HG02571 (cell line): Measurements from ENCODE around the gene CUL4A.
A peak's percentile ranks its signal among the peaks of the same experiment; 100 is the strongest.

ENCODE experiments used
- ATAC-seq: cut with Tn5 transposase; IDR thresholded peaks from one replicate; pipeline ENCODE4 v1.9.1; 2021; ENCODE audit warnings: mild to moderate bottlenecking, moderate library complexity; ENCODE audit not compliant: unreplicated experiment

The CUL4A gene

DNA sequence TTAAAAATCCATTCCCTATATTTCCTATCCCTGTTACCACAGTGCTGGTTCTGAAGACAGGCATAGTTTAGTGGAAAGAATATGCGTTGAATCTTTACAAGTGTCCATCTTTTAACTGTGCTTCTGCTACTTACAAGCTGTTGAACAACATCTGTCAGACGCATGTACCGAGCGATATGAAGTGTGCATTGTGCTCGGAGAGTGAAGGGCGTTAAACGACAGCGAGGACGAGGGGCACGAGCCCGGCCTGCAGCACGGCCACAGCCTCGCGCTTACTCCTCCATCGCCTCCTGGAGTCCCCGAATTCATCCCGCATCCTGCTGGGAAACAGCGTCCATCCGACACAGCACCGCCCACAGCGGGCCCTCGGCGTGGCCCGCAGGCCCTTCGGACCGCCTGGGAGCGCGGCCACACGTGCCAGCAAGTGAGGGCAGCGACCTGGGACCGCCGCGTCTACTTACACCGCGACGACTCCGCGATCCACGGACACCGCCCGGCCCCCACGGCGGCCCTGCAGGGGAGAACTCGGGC is 1.5 kb upstream of the CUL4A start:
- no peak for ATAC-seq

DNA sequence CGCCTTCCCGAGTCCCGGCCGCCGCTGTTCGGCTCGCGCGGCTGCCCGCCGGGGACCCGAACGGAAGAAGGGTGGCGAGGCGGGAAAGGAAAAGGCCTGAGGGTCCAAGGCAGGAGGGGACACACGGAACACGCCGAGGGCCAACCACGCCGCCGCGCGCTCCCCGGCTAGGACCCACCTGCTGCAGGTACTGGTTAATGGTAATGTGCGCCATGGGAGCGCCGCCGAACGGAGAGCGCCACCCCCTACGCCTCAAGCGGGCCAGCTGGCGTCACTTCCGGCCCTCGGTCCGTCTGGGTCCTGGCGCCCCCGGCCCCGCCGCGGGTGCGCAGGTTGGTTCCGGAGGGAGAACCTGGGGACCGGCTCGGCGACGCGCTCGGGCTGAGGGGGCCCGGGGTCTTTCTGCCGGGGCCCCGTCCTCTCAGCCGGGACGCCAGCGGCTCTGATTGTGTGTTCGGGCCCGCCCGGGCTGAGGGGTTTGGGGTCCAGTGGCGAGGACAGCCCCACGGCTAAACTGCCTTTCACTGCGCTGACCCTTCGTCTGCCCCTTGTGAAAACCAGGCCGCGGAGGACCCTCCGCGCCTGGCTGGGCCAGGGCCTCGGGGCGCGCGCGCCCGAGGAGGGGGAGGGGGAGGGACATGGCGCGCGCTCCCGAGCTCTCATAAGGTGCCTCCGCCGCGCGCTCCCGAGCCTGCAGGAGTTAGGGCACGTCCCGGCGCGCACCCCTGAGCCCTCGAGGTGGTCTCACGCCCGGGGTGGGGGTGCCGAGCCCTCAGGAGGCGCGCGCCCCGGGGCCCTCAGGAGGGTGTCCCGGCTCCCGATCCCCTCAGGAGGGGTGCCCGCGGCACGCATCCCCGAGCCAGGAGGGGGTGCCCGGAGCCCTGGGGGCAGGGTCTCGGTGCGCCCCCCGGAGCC is 735 bp upstream of the CUL4A start, which contains the start of gene PCID2:
Gene PCID2 (minus strand): TSS at position 249 of the 915 bp plus-strand sequence. CDS start 35 bp downstream, at position 214.
- ATAC-seq, result peak; percentile 70

DNA sequence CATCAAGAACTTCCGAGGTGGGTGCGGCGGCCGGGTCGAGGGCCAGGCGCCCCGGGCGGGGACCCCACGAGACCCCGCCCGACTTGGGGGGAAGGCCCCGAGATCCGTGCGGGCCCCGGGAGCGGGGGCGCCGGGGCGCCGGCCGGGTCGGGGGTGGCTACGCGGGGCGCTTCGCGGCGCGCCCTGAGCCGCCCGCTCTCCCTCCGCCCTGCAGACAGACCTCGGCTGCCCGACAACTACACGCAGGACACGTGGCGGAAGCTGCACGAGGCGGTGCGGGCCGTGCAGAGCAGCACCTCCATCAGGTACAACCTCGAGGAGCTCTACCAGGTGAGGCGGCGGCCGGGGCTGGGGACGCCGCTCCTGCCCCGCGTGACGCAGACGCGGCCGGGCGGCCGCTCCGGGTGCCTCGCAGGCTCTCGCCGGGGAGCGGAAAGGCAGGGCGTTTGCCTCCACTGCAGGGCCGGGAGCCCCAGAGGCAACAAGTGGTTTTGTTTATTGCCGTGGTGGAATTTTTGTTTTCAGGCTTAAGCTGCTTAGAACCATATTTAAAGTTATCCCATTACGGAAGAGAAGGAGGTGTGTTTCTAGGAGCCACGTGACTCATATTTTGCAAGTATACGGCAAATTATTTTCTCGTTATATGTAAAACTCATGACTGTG is 477 bp downstream of the CUL4A start:
- ATAC-seq, result peak; percentile 37

DNA sequence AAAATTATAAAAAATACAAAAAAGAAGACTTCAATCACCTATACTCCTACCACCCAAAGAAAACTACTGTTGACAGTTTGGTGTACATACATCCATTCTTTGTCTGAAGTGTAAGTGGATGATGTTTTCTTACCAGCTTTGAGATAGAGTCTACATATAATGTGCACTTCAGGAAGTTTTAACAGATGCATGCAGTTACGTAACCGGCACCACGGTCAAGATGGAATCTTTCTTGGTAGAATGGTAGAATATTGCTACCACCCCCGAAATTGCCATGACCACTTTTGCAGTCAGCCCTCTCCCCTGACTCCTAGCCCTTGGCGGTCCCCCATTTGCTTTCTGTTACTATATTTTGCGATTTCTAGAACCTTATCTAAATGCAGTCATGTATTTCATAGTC is 1.4 kb downstream of the CUL4A start:
- no peak for ATAC-seq

DNA sequence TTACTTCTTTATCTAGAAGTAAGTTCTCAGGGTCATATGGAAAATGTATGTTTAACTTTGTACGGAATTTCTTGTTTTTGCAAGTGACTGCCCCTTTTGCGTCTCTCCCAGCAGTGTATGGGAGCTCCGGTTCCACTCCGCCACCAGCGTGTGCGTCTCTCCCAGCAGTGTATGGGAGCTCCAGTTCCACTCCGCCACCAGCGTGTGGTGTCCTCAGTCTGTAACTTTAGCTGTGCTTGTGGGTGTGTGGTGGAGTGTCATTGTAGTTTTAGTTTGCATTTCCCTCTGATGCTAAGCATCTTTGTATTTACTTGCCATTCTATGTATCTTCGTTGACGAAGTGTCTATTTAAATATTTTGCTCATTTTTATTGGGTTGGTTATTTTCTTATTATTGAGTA is 2.4 kb downstream of the CUL4A start:
- ATAC-seq, result no peak

DNA sequence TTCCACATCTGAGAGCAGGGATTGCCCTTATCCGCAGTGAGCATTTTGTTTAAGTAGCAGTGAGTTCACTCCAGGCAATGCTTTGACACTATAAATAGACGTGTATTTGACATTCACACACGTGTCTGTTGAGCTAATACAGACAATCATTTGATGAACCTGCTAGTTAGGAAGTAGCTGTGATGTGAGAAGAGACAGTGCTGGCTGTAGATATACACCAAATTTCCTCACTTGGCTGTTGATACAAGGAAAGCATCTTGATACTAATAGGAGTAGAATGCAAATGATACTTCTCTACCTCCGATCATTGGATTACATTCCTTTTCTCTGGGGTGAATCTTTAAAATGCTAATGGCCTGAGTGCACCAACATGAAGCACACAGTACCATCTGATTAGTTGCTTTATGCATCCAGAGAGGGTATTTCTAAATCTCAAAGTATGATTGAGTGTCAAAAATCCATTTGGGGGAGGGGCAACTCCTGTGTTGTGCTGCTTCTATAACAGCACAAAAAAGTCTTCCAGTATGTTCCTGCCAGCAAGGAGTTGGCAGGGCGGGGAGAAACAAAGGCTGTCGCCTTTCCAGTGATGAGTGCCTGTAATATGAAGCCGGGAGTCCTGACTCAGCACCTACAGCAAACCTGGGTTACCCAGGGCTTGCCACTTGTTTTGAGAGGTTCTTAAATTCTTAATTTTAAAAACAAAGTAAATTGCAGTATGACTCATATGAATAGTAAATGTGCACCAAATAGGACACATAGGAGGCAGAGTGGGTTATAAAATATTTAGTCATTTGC is 7.0 kb downstream of the CUL4A start:
- no peak for ATAC-seq

DNA sequence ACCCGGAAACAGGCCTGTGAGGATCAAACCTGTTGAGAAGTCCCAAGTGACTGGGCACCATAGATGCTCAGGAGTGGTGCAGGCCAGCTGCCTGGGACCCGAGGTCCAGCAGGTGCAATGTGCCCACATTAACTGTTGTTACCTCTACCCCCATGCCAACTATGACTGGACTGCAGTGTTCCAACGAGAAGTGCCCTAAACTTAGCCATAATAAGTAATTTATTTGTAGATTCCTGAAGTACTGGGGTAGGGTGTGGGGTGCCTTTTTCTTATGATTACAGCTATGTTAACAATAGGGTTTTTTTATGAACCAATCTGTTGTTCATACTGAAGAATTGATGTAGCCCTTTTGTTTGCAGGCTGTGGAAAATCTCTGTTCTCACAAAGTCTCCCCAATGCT is 9.2 kb downstream of the CUL4A start:
- no peak for ATAC-seq

DNA sequence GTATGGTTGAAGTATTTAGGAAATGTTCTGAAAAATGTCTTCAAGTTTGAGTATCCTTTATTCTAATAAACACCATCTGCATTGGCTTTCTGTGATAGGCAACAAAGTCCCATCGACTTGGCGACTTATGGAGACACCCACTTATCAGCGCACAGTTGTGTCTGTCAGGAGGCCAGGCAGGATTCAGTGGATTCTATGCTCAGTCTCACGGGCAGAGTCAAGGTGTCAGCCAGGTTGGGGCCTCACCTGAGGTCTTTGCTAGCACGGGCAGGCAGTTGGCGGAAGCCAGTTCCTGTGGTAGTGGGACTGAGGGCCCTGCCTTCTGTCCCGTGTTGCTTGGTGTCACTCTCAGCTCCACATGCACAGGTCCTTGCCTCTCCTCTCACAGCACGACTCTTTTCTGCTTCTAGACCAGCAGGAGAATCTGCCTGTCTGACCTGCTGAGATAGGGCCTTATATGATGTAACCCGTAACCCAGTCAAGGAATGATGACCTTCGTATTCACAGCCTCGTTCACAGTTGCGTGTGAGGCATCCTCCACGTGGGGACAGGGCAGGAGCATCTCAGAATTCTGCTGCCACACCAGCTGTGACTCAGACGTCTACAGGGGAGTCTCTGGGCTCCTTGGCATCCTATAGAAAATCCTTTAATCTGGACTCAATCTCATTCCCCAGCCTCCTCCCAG is 10.0 kb downstream of the CUL4A start:
- ATAC-seq, result no peak

DNA sequence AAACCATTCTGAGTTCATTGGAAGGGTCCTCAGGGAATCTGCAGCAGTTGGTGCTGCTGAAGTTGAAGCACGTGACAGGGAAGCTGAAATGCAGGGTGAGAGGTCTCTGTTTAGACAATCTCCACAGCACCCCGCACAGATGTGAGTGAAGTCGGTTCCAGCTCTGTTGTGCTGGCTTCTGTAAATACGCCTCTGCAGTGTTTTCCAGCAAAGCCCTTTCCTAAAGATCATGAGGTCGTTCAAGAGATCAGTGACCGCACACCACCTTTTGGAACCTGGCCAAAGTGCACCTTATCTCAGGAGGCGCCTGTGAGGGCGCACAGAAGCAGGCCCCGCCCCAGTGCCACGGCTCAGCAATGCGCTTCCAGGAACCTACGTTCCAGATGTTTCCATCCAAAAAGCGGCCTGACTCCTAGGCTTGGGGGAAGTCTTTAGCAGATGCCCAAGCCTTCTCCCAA is 10.8 kb downstream of the CUL4A start:
- ATAC-seq, result no peak

DNA sequence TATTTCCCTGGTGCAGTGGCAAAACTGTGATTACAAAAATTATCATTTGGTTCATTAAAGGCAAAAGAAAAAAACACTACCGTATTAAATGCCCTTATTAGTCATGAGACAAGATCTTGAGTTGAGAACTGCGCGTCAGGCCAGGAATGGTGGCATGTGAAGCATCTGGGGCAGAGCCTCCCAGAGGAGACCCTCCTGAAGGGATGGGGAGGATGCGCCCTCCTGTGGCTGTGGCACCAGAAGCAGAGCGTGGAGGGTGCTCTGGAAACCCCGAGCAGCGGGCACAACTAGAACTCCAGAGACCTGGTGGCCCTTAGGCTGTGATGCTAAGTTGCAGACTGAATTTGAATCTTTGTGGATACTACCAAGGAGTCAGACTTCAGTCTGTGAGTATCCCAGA is 11.5 kb downstream of the CUL4A start:
- ATAC-seq, result no peak

DNA sequence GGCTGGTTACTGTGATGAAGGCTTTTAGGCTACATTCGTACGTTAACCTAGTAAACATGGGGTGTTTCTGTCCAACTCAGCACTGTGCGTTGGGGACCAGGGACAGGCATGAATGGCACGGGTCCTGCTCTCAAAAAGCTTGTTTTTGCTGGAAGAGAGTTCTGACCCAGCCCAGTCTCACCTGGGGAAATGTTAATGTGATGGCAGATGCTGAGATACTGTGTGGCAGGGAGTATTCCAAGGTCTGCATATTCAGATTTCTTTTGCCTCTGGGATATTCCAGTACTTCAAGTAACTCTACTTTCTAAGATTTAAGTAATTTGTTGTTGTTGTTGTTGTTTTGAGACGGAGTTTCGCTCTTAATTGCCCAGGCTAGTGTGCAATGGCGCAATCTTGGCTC is 13.7 kb downstream of the CUL4A start:
- no peak for ATAC-seq

DNA sequence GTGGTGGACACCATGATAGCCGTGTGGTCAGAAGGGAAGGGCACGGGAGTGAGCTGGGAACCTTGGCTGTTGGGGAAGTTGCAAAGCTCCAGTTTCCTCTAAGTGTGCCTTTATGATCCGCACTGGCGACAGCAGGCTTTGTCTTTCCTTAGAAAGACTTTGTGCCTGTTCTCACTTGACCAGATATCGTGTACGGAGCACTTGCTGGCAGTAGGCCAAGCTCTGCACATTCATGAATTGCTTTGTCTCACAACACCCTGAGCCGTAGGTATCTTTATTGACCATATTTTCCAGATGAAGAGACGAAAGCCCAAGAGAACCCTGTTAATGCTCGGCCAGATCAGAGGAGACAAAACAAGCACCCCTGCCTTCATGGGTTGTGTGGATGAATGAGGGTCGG is 15.1 kb downstream of the CUL4A start:
- ATAC-seq, result no peak

DNA sequence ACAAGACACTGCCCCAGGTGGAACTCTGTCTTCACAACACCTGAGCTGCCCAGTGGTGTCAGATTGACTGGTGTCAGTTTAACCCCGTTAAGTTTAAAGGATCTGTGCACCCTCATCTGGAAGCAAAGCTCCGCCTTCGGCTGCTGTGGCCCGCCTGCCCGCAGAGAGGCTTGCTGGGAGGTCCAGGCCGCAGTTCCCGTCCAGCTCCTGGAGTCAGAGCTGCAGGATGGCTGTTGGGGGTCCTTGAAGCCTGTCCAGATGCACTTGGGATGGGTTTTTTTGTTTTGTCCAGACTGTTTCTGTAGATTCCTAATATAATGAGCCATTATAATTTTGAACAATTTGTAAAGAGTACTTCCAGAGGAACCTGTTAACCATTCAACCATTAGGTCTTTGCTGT is 16.1 kb downstream of the CUL4A start:
- ATAC-seq, result no peak

DNA sequence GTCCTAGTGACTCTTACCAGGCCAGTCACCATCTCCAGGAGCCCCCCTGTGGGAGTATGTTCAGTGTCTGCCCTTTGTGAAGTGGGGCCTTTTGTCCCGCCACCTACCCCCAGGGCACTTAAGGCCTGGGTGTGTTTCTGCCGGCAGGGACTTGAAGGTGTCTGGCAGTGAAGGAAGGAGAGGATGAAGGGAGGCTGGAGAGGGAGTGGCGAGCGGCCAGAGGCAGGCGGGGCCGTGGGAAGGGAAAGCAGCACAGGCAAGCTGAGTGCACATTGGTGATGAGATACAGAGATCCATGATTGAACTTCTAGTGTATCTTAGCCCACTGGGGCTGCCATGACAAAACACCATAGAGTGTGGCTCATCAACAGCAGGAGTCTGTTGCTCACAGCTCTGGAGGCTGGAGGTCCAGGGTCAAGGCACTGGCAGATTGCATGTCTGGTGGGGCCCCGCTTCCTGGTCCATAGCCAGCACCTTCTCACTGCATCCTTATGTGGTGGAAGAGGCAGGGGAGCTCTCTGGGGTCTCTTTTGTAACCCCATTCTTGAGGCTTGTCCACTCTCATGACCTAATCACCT is 17.5 kb downstream of the CUL4A start:
- no peak for ATAC-seq

DNA sequence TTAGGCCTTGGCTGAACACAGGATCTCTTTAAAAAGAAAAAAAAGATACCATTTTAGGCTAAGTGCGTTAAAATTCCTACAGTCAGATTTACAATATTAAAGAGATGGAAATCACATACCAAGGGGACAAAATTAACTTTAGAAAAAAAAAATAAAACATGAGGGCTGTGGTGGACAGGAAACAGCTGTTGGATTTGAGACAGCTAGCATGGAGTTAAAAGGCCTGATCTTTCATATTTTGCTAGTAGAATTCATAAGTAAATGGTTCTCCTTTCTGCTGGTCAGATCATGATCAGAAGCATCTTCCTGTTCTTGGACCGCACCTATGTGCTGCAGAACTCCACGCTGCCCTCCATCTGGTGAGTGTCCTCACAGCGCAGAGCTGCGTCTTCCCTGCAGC is 19.7 kb downstream of the CUL4A start:
- ATAC-seq, result no peak

DNA sequence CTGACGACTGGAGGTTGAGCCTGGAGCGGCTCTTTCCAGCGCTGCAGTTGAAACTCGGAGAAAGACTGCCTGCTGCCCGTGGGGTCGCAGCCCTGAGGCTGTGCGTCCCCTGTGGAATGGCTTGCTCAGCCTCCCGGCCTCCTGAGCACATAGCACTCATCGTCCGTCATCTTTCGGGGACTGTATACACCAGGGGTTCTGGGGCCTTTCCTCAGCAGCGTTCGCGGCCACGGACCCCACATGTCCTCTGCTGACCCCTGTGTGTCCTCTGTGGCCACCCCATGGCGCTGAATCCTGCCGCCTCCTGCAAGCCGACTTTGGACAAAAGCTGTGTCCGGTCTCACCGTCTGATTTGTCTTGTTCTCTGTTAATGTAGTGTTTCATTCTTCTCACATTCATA is 20.4 kb downstream of the CUL4A start:
- no peak for ATAC-seq

DNA sequence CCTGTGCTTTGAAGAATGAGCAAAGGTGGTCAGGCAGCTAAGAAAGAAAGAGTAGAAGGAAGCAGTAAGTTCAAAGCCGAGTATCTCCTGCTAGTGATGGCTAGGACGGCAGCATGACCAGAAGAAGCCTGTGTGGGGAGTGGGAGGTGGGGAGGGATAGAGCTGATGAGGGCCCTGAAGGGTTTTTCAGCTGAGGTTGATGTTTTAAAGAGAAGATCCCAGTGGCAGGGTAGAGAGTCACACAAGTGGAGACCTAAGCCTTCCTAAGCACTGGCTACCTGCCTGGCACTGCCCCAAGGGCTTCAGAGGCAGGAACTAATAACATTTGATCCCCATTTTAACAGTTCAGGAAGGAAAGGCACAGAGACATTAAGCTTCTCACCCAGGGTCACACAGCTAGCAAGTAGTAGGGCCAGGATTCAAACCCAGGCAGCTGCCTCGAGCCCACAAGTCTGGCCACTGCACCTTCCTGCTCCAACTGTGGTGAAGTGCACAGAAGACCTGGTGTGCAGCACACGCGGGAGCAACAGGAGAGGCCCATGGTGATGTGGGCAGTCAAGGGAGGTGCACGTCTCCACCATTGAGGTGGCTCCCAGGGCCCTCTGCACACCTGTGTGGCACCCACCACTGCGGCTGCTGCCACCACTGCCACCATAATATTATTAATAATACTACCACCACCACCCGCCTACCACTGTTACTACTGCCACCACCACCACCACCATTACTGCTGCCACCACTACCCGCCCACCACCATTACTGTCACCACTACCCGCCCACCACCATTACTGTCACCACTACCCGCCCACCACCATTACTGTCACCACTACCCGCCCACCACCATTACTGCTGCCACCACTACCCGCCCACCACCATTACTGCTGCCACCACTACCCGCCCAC is 22.1 kb downstream of the CUL4A start:
- no peak for ATAC-seq

DNA sequence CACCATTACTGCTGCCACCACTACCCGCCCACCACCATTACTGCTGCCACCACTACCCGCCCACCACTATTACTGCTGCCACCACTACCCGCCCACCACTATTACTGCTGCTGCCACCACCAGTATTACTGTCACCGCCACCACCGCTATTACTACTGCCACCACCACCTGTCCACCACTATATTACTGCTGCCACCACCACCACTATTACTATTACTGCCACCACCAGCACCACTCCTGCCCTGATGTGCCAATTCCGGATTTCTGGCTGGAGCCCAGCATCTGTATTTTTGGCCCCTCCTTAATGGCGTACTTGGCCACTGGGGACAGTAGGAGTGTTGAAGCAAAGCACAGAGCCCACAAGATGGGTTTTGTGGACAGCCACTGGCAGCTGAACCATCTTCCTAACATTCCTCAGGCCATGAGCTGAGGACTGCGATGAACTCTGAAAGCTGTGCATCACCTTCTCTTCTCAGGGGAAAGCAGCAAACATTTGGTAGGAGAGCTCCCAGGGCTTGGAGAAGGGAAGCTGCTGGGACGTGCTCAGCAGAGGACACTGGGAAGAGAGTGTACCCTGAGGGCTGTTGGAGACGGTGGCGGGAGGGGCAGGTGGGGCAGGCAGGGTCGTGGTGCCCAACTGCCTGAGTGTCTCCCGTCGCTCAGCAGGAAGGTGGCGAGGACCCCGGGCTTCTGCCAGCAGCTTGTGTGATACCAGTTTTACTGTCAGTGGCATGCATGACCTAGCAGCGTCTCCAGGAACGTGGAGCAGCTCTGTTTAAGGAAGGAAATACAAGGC is 23.0 kb downstream of the CUL4A start:
- ATAC-seq, result no peak
